ENCODE results near the gene HOXA9. TPM values are rescaled to one million over a fixed set of nuclear protein-coding genes. Genes with fewer than 3 reads are reported as not detected.

Gene HOXA9
- total RNA-seq, 1 donor: 105 TPM

GRCh38 chr7:27116962-27117886 is 48.1 kb downstream of the HOXA9 start:
- no peak for DNase-seq (ENCODE audit: low read depth in 2 of 3, low spot score in 2 of 3)

- no peak for DNase-seq (ENCODE audit: low read depth in 2 of 3, low spot score in 2 of 3)
Observed at GRCh38 chr7:27116031-27116961, 49.0 kb downstream of the HOXA9 start.

- no peak for DNase-seq (ENCODE audit: low read depth in 2 of 3, low spot score in 2 of 3)
Observed at GRCh38 chr7:27115221-27116026, 49.9 kb downstream of the HOXA9 start.

- no peak for DNase-seq (ENCODE audit: low read depth in 2 of 3, low spot score in 2 of 3)
Observed at GRCh38 chr7:27114881-27115220, 50.5 kb downstream of the HOXA9 start.

GRCh38 chr7:27113991-27114769 is 51.2 kb downstream of the HOXA9 start:
- no peak for DNase-seq (ENCODE audit: low read depth in 2 of 3, low spot score in 2 of 3)

GRCh38 chr7:27112955-27113949 is 52.1 kb downstream of the HOXA9 start:
- no peak for DNase-seq (ENCODE audit: low read depth in 2 of 3, low spot score in 2 of 3)

Small RNA genes within 50 kb of the gene (small RNA-seq; reads per million reads assigned to genes)
- not detected for gene AC004080.5
- not detected for gene RF02140
- gene RF02141: not detected

Other genes starting within 250 kb of the HOXA9 start
- 0.27 TPM for gene HOXA1, start 69.5 kb downstream of the HOXA9 start, total RNA-seq
- 0.54 TPM for gene HOXA2, start 62.9 kb downstream of the HOXA9 start, total RNA-seq
- 1.1 TPM for gene HOXA4, start 34.8 kb downstream of the HOXA9 start, total RNA-seq
- gene HOXA5, start 21.9 kb downstream of the HOXA9 start, total RNA-seq: 30.4 TPM
- 40.1 TPM for gene HOXA6, start 17.8 kb downstream of the HOXA9 start, total RNA-seq
- 14.3 TPM for gene HOXA3, start 13.0 kb downstream of the HOXA9 start, total RNA-seq
- gene HOXA7, start 8.9 kb downstream of the HOXA9 start, total RNA-seq: 13.2 TPM
- gene HOXA10, start 8.8 kb upstream of the HOXA9 start, total RNA-seq: 19.4 TPM
- not detected for gene HOXA11, start 19.7 kb upstream of the HOXA9 start, total RNA-seq
- gene HOXA13, start 34.6 kb upstream of the HOXA9 start, total RNA-seq: not detected
- not detected for gene EVX1, start 77.3 kb upstream of the HOXA9 start, total RNA-seq